NOMO-1 (cell line): ENCODE measurements around the gene CCDC85C.

Experiments
- DNase-seq, 2 experiments: peaks; one replicate each; lab custom pipeline; 2025; ENCODE audit not compliant: unreplicated experiment in 2 of 2; lab: John Stamatoyannopoulos, UW

The CCDC85C gene

DNA sequence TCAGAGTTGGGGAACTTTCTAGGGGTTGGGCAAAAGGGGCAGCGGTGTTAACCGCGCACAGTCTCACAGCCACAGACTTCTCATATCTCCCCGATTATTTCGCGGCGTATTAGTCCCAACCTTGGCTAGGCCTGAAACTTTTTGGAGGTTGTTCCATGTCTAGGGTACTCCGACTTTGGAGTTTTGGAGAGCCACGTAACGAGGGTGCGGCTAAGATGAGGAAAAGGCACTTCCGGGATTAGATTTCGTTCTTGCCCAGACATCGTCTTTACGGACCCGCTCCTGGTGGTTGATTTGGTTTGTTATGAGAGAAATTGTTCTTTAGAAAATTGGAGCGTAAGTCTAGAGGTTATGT is 122.3 kb downstream of the CCDC85C start:
- DNase-seq = peak; percentile 9 to 57

DNA sequence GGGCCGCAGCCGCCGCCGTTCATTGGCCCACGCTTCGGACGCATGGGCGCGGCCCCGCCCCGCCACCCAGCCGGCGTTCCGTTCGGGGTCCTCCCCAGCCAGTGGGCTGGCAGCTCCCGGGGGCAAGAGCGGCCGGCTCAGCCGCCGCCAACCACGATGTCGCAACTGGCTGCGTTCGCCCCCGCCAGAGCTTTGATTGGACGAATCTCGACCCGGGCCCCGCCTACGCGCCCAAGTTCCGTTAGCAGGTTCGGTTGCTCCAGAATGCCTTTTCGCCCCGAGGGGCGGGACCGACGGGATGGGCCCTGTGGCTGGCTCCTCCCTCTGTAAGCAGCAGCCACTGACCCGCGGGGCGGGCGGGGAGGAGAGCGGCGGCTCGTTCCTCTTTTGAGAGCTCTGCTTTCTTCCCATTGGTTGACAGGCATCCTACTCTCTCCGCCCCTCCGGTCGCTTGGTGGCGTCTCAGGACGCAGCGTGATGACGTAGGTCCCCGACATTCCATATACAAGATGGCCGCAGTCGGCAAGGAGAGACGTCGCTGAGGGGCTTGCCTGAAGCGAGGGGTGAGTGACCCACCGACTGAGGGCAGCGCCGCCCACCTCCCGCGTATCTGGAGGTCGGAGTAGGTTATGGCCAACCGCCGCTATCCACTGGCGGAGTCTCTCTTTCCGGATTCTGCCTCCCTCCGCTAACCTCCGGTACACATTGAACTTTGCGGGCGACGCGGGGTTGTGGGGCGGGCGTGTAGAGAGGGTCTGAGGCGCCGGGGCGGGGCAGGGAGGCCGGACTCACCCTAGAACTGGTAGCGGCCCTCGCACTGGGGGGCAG is 122.9 kb downstream of the CCDC85C start, which contains the start of gene CCNK:
TSS of gene CCNK (plus strand) at position 493 of the 828 bp plus-strand sequence. CDS start 11,269 bp downstream, outside the sequence.
- DNase-seq = peak; percentile 99 to 100

DNA sequence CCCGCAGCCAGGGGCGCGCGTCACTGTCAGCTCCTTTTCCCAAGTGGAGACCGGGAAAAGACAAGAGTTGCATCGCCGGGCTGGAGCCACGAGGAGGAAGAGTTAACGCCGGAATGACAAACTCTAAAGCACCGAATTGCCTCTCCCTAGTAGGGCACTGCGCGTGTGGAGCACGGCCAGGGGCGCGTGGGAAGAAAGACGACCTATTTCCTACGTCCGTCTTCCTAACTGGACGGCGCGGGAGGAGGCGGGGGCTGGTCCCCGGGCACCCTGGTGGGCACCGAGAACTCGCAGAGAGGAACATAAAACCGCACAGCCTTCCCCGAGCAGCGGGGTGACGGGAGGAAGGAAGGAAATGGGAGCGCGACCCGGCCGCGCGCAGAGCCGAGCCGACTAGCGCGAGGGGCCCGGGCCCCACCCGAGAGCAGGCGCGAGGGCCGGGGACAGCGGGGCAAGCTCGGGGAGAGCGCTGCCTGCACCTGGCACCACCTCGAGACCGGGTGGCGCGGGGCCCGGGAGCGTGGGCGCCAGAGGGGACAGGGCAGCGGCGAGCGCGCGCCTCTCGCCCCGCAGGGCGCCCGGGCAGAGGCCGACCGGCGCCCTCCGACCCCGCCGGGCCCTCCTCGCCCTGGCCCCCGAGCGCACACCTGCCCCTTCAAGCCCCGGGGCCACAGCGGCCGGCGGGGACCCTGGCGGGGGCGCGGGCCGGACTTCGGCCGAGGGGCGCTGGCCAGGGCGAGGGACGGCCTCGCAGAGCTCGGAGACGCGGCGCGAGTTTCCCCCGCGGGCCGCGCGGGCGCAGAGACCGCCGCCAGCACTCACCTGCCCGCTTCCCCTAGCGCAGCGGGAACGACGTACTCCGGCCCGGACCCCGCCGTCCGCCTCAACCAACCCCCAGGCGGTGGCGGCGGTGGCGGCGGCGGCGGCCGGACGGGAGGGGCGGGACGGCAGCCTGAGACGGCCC is 123.8 kb downstream of the CCDC85C start, which contains the start of gene SETD3:
TSS of gene SETD3 (minus strand) at position 954 of the 964 bp plus-strand sequence. CDS start 15,054 bp downstream, outside the sequence.
- peak; percentile 18 to 39 for DNase-seq

DNA sequence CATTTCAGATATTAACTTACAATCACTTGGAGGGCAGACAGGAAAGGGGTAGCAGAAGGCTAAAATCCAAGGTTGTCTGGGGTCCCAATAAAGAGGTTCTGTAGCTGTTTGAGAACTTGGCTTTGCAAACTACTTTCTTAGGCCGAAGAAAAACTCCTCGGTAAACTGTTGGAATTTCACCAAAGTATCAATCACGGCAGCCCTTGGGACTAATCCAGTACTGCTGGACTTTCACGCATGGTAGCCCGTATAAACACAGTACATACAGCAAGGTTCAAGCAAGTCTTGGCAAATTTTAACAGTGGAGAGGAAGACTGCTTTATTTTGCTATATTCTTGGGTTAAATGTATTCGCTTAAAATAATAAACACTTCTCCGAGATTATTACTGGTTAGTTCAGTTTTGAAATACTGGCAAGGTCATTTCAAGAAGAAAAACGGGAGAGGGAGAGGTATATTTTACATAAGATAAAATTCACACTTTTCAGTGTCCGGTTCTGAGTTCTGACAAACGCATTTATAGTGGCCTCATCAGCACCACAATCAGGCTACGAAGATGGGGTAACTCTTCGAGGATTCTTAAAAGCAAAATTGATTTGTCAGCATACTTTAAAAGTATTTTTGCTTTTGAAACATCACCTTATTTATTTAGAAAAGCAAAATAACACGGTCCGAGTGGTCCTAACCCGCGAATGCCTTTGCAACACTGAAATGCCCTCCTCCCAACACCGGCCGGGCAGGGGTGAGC is 124.7 kb downstream of the CCDC85C start:
- no peak for DNase-seq

DNA sequence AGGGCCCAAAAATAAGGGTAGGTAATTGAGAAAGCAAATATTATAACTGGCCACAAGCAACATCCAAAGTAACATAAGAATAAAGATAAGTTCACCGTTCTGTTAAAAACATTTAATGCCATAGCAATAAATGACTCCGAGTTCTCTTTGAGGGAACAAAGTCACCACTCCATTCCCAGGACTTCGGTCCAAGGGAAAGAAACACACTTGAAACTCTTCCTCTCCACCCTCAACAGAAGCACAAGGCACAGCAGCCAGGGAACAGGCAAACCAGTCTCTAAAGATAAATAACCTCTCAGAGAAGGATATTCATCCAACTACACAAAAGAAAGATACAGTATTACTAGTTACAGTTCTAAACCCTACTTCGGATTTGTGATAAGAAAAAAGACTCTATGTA is 125.9 kb downstream of the CCDC85C start:
- DNase-seq = no peak

DNA sequence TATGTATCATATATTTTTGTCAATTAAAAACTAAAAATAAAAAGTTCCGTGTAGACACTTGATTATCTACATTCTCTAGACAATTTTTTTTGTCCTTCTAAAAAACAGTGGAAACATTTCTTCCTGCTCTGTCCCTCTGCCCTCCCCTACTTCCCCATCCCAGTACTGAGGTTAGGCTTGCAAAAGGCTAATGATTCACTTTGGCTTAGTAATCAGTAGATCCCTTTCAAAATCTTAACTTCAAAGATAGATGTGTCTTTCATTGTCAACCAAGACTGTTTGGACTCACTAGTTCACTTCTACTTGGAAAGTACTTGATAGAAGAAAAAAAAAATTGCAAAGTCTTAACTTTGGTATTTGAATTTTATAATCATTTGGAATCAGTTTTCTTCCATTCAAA is 127.1 kb downstream of the CCDC85C start:
- peak; percentile 67 to 69 for DNase-seq

DNA sequence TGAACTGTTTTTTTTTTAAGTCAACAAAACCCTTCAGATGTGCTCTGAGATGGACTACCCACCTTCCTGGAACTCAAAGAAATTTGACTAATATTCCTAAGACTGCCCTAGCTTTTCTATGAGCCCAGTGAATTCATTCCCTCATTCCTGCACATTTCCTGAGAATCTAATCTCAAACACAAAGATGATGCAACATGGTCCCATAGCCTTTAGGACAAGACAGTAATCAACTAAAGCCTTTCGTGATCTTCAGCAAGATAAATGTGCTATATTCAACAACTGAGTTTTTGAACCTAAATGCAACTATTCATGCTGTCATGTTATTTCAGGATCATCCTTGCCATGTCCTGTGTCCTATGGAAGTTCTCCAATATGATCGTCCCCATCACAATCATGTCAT is 128.3 kb downstream of the CCDC85C start:
- no peak for DNase-seq

DNA sequence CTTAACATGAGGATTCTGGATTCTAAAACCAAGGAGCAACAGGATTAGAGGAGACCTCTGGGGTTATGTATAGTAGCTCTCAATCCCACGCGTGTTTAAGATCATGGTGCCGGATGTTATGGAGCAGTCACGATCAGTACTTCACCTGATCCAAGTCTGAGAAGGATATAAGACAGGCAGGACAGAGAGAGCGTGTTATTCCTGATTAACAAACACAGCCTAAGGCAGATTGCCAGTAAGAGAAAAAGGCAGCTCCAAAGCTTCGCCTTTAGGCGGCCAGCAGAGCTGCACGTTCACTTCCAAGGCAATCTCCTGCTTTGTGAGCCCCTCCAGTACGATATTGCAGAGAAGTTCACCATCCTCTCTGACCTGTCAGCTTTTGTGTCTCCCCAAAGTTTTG is 128.8 kb downstream of the CCDC85C start:
- DNase-seq = no peak

DNA sequence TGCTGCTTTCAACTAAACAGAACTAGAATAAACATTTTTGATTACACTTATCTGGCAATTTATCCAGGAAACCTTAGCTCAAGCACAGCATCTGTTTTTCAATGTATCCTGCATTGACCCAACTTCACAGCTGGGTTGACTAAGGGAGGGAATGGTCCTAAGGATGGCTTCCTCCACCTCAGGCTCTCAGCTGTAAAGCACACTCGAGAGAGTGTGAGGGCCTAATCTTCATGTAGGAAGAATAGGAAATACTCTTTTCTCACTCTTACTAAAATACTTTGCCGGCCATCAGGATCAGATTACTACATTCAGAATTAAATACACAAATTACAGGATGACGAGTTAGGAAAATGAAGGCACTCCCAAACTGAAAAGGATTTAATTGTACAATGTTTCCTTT is 130.5 kb downstream of the CCDC85C start:
- DNase-seq = no peak

DNA sequence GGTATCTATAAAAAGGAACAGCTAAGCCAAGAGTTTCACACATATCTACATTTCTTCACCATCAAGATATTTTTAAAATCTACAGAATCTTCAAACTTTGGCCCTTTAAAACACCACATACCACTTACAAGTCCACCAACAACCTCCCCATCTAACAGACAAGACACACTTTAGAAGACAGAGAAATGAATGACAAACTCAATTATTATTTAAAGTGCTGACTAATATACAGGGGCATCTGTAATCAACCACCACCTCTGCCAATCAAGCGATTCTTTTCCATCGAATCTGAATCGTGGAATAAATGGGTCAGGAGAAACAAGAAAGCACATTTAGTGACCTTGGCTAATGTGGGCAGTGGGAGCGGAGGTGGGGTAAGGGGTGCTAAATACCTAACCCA is 131.1 kb downstream of the CCDC85C start:
- DNase-seq = no peak

DNA sequence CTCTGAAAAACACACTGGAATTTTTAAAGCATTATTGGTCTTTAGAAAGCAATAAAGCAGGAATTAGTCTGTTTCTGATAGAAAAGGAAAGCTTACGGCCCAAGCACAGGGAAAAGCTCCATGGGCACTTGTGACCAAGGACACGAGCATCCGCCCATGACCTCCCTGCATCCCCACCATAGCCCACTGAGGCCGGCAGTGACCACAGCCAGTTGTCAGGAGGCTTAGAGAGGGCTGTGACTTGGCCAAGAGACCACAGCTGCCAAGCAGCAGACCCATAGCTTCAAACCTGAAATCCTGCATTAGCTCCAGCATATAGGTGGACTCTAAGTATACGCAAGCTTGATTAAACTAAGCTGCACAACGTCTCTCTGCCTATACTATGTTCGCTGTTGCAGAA is 132.3 kb downstream of the CCDC85C start:
- no peak for DNase-seq

DNA sequence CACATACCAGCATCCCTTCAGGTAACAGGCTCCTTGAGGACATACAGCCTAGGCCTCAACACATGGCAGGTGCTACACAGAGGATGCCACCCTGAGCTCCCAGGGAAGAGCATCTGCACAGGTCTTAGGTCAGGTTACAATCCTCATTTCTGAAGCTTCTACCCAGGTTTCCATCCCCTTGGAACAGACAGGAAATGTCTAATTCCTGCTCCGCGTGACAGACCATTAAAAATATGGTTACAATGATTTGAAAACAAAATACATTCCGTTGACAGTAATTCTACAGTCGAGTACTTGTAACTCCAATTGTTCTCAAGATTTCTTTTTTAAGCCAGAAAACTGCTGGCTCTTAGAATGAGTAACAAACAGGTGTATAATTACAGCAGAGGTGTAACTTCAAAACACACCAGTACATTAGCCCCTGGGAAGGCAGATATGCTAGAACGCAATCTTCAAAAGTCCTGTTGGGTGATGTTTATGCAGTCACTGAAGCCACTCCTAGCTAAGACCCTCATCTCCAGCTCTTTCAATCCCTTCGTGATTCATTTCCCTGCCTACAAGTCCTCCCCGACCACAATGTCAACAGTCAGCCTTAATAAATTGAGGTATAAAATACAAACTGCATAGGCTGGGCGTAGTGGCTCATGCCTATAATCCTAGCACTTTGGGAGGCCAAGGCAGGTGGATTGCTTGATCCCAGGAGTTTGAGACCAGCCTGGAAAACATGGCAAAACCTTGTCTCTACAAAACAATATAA is 135.0 kb downstream of the CCDC85C start:
- no peak for DNase-seq

DNA sequence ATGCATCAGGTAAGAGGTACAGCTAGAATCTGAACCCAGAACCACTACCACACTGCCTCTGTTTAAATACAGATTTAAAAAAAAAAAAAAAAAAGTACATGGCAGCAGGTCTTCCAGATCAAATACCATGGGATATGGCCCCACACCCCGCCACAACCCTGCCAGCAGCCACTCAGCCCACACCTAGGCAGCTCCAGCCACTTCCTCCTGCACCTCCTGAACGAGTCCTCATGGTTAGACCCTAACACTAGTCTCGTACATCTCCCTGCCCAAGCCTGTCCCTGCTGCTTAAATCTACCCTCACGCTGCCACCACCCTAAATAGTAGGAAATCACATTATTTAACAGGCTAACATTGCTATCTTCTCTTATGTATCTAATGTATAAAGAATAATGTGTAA is 135.9 kb downstream of the CCDC85C start:
- DNase-seq = no peak

DNA sequence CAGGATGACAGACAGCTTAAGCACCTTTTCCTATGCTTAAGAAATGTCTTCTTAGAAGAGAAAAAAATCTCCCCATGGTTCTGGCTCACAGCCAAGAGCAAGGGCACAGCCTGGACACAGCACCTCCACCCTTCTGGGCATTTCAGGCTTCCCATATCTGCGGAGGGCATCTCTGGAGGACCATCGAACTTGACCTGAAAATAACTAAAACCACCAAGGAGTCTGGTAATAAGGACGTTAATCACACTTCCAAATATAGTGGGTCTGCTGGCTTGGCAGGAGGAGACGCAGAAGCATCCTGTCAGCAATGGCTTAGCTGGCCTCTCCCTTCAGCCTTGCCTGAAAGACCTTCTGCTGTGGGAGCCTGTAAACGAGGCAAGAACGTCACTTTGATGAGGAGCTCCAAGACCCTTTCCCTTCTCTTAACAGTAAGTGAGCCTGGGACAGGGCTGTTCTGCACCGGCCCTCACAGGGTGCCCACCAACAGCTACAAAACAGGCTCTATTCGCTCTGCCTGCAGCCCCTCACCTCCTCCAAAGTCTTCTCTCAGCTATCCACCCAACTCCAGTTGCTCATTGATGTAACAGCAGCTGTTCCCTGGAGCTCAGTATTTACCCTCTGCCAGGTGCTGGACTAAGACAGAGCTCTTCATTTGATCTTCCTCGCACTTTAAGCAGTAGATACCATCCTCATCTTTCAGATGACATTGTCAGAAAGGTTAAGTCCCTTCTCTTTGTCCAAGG is 136.5 kb downstream of the CCDC85C start:
- DNase-seq = no peak

DNA sequence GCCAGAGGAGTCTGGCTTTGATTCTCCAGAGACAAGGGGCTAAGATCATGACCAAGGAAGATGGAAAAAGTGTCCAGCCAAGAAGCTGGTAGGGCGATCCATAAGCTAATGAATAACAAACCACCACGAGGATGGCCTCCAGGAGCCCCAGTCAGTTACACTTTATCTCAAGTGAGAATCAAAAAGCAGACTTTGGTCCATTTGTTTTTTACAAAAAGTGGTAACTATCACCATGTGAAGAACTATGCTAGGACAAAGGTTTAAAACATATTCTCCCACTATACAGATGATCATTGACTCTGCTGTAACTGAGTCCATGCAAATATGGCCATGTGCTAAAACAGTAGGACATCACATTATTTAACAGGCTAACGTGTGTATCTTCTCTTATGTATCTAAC is 137.2 kb downstream of the CCDC85C start:
- DNase-seq = no peak

DNA sequence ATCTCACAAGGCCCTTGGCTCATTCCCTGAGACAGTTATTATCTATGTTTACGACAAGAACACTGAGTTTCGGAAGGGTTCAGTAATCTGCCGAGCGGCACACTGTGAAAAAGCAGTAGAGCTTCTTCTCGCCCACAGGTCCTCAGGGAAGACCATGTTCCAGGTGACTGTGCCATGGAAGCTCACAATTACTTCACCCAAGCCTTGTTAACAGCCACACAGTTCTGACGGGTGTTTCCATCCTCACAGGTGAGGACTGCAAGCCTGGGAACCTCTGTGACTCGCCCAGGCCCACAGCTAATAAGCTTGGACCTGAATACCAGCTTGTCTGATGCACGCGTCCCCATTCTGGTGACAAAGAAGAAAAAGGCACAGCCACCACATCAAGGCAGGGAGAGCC is 138.7 kb downstream of the CCDC85C start:
- DNase-seq = no peak

DNA sequence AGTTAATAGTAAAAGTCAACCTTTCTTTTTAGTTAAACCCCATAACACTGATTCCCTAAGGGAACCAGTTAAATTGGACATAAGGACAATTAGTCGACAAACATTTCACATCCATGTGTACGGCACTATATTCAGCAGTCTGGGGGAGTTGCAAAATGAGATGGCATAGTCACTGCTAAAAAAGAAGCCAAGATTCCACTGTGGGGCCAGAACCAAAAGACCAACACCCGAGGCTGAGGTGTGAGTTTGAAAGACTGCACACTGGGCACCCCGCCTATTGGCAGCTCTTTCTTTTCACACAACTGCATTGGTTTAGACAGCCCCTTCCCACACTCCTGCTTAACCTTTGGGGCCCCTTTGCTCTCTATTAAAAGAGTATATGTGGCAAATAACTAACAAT is 140.0 kb downstream of the CCDC85C start:
- DNase-seq = no peak

DNA sequence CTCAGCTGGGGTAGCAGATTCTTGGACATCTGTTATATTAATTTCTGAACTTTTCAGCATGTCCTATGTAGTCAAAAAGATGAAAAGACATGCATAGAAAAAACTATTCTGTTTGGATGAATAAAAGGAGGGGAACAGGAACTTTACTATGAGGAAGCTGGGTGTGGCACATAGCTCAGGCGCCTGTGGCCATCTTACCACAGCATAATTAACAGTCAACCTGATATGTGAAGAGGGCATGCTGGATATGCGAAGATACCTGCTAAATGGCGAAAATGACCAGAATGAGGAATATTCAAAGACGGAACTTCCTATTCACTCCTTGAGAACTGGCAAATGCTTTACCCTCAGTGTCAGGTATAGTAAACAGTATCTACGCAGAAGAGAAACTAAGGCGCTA is 141.8 kb downstream of the CCDC85C start:
- DNase-seq = no peak

DNA sequence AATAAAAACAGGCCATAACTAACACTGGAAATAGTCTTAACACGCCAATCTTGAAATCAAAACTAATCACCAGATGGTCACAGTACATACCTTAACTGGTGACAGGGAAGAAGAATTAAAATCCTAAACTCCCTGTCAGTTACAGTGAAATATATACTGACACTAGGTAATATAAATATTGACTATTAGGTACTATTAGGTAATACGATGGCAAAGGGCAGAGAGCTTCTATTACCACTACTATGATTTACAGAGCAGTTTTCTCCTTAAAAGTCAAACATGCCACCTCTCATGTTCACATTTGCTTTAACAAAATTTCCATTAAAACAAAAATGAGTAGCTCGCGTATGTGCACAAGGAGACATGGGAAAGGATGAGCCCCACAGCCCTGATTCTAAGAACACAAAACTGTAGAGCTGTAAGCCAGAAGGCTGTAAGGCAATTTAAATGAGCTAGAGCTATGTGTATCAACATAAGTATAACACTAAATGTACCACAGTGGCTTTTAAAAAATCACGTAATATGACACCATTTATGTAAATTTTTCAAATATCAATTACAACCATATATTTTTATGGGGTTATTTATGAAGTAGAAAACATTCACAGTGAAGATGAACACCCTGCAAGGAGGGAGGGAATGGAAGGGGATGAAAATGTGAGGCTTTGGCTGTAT is 142.5 kb downstream of the CCDC85C start:
- DNase-seq = no peak
